Lower lobe of right lung (tissue), 2 donors: ENCODE results near the gene LGI4. TPM values are rescaled to one million over a fixed set of nuclear protein-coding genes. Genes with fewer than 3 reads are reported as not detected.

Experiments used
- ATAC-seq, 2 donors: fragments of 200-7000 bp; cut with Tn5 transposase; one replicate each; pipeline ENCODE4 v1.9.1; 2020 to 2022; ENCODE audit warnings: mild to moderate bottlenecking in 2 of 2, moderate library complexity in 2 of 2
- DNase-seq: peaks from one replicate; pipeline ENCODE4 v3.0.0-alpha.2; 2020
- H3K27ac ChIP-seq: fragments of 200-600 bp; one replicate; pipeline ENCODE4 v1.8.0; 2022
- H3K27me3 ChIP-seq: fragments of 200-600 bp; one replicate; pipeline ENCODE4 v1.8.0; 2022; ENCODE audit warnings: low read depth
- H3K36me3 ChIP-seq: fragments of 200-600 bp; one replicate; pipeline ENCODE4 v1.8.0; 2022; ENCODE audit warnings: mild to moderate bottlenecking
- H3K4me1 ChIP-seq: fragments of 200-600 bp; one replicate; pipeline ENCODE4 v1.8.0; 2022
- H3K4me3 ChIP-seq: fragments of 200-600 bp; one replicate; pipeline ENCODE4 v1.8.0; 2022; ENCODE audit warnings: mild to moderate bottlenecking
- H3K9me3 ChIP-seq: fragments of 200-600 bp; one replicate; pipeline ENCODE4 v1.8.0; 2022
- CTCF ChIP-seq: fragments of 200-600 bp; IDR thresholded peaks from one replicate; pipeline ENCODE4 v1.8.0; 2022; ENCODE audit warnings: antibody characterized with exemption, mild to moderate bottlenecking
- intact Hi-C: fragments of 100-400 bp; cut with DNase I; formaldehyde crosslinking; loops from one replicate; pipeline ENCODE4 v1.11.0; 2022
- total RNA-seq: library from RNA; stranded (reverse); fragmentation: NEBNext Ultra II Directional; extraction: Animal tissue kit (Norgen Biotek cat#: 25700); gene quantifications from one replicate; pipeline ENCODE4 v1.2.1, GENCODE V29; 2021
- donor health status: DM: no; HTN: yes; CAD: no; lungs with severe emphysema.

Gene LGI4
- total RNA-seq, 1 donor from 2014 or later: 6.3 TPM

DNA sequence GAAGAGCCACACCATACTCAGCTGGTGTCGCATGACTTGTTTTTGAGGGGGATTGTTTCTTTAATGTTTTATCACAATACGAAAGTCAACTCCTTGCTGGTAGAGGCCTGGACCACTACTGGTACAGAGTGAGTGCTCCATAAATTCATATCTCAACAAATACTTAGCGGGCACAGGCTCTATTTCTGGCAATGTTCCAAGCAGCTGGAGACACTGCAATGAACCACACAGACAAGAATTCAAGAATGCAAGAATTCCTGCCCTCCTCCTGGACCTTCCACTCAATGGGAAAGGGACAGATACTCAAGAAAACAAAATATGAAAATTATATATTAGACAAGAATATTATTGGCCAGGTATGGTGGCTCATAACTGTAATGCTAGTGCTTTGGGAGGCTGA, 14.6 kb upstream of the LGI4 start:
- H3K36me3 ChIP-seq: no peaks in the 10 kb centered on the region
- TF ChIP-seq CTCF: no peak

DNA sequence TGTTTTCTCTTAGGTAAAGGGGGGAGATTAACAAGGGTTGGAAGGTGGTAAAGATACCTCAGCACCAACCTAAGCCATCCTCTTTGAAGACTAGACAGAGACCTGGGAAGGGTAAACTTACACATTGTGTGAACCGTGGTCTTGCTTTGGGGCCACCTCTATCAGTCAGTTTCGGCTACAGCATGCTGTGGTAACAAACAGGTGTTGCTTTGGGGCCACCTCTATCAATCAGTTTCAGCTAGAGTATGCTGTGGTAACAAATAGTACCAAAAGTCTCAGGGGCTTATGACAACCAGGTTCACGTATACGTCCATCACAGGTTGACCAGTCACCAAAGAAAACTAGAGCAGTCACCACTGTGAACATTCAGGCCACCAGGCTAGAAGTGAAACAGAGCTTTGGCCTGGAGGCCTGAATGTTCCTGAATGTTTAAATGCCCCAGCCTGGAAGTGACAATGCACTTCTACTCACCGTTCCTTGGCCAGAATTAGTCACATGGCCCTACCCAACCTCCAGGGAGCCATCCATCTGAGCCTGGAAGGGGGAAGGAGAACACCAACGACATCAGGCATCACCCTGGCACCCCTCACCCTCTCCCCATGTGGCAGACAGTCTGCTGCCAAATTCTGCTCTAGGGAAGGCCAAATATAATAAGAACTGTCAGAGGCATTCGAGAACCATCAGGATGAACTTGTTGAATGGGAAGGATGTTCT, 12.0 kb upstream of the LGI4 start:
- Histone ChIP-seq H3K27ac (no peak overlapping the region), H3K9me3 (no peaks in the 10 kb centered on the region), H3K36me3 (no peaks in the 10 kb centered on the region), H3K27me3 (peaks cover 18% of the 10 kb centered on the region), H3K4me1 (peaks cover 10% of the 10 kb centered on the region), H3K4me3 (no peak overlapping the region)
- DNase-seq (no peak), ATAC-seq (no peak)
- intact Hi-C loops: no loop called here
- TF ChIP-seq CTCF: no peak

More for the DNA sequence above, 14.6 kb upstream of the LGI4 start:
- DNase-seq (no peak), ATAC-seq (no peak)
- Histone ChIP-seq H3K27ac (no peak overlapping the region), H3K4me3 (no peak overlapping the region), H3K4me1 (peaks cover 14% of the 10 kb centered on the region), H3K27me3 (peaks cover 3% of the 10 kb centered on the region), H3K9me3 (no peaks in the 10 kb centered on the region)
- intact Hi-C loops: no loop called here

DNA sequence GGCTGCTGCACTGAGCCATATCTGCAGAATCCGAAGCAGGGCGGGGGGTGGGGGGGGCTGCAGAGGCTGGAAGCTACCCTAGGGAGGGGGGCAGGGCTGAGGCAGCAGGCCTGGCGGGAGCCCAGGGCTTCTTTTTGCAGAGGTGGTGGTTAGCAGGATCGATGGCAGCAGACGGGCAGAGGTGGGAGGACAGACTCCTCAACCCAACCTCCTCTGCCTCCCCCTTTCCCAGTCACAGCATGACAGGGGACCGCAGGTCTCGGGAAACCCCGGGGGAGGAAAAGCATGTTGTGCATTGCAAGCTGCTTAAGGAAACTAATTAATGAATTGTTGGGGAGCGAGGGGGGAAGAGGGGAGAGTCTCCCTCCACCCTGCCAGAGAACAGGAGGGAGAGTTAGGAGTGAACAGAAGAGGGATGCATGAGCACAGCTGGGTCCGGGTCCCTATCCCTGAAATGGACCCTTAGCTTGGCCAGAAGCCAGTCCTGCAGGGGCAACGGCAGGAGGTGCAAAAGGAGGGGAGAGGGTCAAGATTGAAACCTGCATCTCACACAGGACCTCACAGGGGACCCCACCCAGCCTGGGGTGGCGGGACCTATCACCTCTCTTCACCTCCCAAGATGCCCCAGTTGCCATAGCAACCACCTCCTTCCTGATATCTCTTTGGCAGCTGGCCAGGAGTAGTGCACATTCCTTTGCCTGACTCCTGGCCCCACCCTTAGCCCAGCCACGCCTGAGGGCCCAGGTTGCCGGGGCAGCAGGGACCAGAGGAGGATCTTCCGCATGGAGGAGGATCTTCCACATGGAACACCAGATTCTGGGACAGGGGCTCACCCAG, 10.0 kb upstream of the LGI4 start:
- no peaks in the 10 kb centered on the region for H3K9me3 ChIP-seq
- peaks cover 18% of the 10 kb centered on the region for H3K27me3 ChIP-seq
- intact Hi-C loops: no loop called here
- no peak for TF ChIP-seq CTCF
- H3K27ac ChIP-seq: no peak overlapping the region
- H3K36me3 ChIP-seq: no peaks in the 10 kb centered on the region
- ATAC-seq (no peak), DNase-seq (no peak)
- no peak overlapping the region for H3K4me3 ChIP-seq
- H3K4me1 ChIP-seq: peaks cover 23% of the 10 kb centered on the region

GRCh38 chr19:35144259-35144599, 9.4 kb upstream of the LGI4 start:
- no peaks in the 10 kb centered on the region for H3K9me3 ChIP-seq
- ATAC-seq: no peak
- peaks cover 18% of the 10 kb centered on the region for H3K27me3 ChIP-seq
- H3K4me3 ChIP-seq: no peak overlapping the region
- intact Hi-C loops: no loop called here
- no peaks in the 10 kb centered on the region for H3K36me3 ChIP-seq
- DNase-seq: no peak
- no peak overlapping the region for H3K27ac ChIP-seq
- no peak for TF ChIP-seq CTCF
- peaks cover 23% of the 10 kb centered on the region for H3K4me1 ChIP-seq

DNA sequence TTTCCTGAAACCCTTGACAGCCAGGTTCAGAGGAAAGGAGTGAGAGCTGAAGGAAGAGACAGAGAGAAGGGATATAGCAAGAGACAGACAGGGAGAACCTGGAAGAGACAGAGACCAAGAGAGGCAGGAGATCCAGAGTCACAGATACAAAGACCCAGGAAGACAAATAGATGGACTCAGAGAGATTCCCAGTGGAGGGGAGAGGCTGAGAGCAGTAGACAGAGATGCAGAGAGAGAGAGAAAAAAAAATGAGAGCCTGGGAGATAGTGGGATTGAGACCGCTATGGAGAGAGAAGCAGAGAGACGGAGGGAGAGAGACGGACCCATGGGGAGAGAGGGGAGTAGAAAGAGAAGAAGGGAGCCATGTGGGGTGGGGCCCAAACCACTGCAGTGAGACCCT, 9.0 kb upstream of the LGI4 start:
- Histone ChIP-seq H3K27ac (no peak overlapping the region), H3K4me3 (no peak overlapping the region), H3K4me1 (peaks cover 23% of the 10 kb centered on the region), H3K36me3 (no peaks in the 10 kb centered on the region), H3K9me3 (no peaks in the 10 kb centered on the region), H3K27me3 (peaks cover 18% of the 10 kb centered on the region)
- intact Hi-C loops: no loop called here
- DNase-seq: no peak
- no peak for TF ChIP-seq CTCF
- no peak for ATAC-seq
